ENCODE measurements around the gene ADGRG1.

ADGRG1 gene

DNA sequence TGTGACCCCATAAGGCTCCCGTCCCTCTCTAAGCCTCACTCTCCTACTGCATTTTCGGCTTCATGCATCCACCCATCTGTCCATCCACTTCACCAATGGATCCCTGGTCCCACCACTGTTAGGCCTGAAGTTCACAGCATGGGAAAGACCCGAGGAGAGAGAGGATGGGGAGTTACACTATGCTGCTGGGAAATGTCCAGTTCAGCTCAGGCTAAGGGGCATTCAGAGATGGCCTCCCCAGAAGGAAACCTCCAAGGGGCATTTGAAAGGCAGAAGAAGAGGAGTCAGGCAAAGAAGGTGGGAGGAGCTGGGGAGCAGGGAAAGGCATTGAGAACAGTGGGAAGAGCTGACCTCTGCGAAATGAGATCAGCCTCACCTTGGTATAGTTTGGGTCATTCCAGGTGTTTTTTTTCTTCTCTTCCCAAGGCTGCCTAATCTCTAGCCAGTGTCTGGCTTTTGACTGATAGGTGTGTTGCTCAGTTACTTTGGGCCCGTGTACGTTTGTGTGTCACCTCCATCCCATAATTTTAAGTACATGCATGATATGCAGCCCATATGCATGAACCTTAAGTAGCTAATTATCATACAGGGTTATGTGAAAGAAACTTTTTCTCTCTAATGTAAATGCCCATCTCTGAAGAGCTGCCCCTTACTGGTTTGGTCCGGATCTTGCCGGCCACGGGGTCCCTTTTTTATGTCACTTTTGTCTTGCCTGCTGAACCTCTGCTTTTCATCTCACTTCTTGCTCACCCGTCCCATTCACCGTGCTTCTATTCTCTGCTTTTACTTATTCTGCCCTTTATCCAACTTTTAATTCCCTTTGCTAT lies 54.6 kb downstream of the ADGRG1 start:
- no peak for DNase-seq (ENCODE audit: low read depth)

DNA sequence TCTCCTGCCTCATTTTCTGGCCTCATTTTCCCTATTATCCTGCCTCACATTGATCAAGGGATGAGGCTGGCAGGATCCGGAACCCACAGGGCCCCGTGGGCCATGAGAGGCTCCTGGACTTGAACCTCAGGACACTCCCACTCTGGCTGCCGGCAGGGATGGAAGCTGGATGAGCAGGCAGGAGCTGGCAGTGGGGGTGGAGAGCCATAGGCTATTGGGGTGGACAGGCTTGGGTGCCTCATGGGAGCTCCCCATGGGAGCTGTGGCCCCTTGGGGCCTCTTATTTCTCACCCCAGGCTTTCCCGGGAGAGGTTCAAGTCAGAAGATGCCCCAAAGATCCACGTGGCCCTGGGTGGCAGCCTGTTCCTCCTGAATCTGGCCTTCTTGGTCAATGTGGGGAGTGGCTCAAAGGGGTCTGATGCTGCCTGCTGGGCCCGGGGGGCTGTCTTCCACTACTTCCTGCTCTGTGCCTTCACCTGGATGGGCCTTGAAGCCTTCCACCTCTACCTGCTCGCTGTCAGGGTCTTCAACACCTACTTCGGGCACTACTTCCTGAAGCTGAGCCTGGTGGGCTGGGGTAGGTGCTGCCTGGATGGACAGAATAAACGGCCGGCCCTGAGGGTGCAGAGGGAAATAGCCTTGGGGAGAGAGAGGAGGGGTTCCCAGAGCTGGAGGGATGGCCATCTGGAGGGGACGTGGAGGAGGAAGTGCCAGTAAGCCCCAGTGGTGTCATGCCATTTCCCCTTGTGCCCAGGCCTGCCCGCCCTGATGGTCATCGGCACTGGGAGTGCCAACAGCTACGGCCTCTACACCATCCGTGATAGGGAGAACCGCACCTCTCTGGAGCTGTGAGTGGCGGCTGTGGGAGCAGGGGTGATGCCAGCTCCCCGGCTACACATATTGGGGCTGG lies 55.5 kb downstream of the ADGRG1 start:
- no peak for DNase-seq (ENCODE audit: low read depth)

DNA sequence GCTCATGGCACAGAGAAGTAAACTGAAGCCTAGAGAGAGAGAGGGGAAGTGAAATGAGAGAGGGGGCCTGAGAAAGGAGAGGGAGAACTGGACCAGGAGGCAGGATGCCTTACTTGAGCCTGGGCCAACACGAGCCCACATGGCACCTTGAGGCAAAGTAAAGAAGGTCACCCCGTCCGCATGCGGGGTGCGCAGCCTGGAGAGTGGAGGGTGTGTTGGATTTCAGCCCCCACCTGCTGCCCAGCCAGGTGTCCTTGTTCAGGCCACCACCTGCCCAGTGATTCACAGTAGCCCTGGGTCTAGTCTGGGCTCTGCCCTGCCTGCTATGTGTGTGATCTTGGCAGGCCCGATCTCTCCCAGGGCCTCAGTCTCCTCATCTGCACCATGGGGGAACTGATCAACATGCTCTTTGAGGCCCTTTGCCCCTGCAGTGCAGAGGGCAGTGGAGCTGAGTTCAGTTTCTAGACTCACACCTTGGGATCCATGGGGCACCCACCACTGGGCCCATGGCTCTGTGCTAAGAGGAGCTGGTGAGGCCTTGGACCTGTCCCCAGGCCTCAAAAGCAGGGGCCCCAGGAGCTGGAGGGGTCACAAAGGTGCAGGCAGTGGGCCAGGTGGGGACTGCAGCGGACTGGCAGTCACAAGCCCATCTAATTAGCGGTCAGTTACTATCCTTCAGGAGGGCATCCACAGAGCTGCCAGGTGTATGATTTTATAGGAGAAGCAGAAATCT lies 56.4 kb downstream of the ADGRG1 start:
- DNase-seq (ENCODE audit: low read depth): no peak

DNA sequence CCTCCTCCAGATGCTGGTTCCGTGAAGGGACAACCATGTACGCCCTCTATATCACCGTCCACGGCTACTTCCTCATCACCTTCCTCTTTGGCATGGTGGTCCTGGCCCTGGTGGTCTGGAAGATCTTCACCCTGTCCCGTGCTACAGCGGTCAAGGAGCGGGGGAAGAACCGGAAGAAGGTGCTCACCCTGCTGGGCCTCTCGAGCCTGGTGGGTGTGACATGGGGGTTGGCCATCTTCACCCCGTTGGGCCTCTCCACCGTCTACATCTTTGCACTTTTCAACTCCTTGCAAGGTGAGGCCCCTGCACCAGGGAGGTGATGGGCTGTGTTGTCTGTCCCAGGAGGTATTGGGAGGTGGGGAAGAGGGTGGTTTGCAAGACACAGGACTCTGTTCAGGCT lies 57.2 kb downstream of the ADGRG1 start:
- DNase-seq (ENCODE audit: low read depth): no peak

DNA sequence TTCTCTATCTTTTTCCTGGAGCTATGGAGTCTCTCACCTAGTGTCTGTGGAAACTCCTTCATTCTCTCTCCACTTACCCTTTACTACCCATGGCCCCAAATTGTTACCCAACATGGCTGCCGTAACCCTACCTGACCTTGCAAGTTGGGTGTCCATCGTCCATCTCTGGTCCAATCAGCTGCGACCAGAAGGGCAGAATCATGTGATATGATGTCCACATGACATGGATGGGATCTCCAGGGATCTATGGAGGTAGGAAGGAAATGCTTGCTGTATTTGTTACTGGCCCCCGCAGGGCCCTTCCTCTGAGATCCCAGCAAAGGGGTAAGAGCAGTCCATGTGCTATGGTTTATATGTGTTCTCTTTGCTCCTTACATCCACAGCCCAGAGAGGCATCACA lies 58.1 kb downstream of the ADGRG1 start:
- no peak for DNase-seq (ENCODE audit: low read depth)

DNA sequence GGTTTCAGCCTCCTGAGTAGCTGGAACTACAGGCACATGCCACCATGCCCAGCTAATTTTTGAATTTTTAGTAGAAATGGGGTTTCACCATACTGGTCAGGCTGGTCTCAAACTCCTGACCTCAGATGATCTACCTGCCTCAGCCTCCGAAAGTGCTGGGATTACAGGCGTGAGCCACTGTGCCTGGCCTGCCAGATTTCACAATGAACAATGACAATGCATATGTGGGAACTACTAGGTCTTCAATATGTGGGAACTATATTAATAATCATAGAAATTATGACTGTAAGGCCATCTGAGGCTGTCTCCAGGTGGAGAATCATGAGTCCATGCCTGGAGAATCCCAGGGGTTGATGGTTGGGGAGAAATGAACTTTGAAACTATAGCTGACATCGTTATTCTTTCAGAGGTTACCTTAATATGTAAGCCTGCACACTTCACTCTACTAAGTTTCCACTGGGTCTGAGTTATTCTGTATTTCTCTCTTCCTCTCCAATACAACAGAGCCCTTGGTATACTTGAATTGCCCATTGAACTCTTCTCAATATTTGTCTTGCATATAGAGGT lies 59.0 kb downstream of the ADGRG1 start:
- DNase-seq (ENCODE audit: low read depth): no peak

DNA sequence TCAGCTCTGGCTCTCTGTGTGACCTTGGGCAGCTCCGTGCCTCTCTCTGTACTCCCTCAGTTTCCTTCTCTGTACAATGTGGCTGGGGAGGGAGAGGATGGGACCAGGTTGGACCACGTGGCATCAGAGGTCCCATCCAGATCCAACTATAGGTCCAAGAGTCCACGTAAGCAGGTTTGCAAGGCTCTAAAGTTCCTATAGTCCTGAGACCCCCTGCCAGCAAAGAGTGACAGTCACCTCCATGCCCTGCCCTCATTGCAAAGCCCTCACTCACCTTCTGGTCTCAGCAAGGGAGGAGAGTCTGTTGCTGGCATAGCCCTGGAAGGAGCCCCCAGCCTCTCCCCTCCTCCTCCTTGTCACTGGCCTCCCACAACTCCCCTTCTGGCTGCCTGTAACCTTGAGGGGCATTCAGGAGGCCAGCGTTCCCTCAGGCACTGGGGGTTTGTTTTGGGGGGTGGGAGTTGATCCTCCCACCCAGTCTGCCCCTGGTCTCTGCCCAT lies 60.1 kb downstream of the ADGRG1 start:
- no peak for DNase-seq (ENCODE audit: low read depth)

DNA sequence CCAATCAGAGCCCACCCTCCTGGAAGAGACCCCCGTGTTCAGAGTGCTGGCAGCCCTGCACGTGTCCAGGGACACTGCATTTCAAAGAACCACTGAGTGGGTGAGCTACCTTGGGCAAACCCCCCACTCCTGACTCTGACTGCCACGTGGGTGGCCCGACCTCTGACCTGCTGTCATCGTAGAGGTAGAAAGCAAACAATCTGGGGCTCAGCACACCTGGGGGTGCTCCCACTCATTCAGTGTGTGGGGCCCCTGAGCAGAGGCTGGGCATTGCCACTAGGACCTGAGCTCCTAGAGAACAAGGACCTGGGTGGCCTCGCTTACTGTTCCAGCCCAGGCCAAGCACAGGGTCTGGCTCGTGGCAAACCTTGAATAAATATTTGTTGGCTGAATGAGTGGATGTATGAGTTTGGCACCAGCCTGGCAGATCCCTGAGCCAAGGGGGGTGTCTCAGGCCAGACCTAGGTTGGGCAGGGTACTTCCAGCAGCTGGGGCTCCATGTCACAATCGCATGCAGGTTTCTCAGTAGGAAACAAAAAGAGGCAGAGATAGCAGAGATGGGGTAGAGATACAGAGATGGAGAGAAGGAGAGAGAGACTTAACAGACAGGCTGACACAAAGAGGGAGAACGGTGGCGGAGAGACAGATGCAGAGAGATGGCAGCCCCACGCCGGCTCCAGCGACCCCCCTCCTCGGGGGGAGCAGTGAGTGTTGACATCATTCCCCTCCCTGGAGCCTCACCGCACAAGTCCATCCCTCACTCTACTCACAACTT lies 60.7 kb downstream of the ADGRG1 start:
- no peak for DNase-seq (ENCODE audit: low read depth)

DNA sequence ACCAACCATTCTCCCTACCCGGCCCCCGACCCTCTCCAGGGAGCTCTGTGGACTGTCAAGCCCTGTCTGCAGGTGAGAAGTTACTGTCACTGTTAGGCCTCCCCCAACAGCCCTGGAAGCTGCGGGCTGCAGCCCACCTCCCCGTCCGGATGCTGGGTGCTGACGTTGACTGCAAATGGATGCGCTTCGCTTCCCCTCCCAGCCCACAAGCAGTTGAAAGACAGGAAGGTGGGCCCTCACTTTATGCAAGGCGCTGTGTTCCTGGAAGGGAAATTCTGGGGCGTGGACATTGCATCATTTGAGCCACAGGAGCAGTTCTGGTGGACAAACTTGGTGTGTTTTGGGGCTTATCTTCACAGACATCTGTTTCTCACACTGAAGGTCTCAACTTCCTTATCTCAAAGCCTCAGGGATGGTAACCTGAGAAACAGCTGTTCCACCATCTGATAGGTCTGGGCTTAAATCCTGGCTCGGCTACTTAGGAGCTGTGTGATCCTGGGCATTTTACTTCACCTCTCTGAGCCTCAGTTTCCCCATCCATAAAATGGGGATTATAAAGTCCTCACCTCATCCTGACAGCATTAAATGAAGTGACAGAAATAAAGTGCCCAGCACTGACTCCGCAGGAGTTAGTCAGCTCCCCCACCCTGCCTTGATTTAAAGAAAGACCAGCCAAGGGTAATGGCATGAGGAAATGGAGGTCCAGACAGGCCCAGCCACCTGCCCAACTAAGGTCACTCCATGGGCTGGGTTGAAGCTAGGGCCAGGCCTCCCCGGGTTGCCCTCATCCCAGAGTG lies 61.5 kb downstream of the ADGRG1 start:
- peak; percentile 34 for DNase-seq (ENCODE audit: low read depth)

DNA sequence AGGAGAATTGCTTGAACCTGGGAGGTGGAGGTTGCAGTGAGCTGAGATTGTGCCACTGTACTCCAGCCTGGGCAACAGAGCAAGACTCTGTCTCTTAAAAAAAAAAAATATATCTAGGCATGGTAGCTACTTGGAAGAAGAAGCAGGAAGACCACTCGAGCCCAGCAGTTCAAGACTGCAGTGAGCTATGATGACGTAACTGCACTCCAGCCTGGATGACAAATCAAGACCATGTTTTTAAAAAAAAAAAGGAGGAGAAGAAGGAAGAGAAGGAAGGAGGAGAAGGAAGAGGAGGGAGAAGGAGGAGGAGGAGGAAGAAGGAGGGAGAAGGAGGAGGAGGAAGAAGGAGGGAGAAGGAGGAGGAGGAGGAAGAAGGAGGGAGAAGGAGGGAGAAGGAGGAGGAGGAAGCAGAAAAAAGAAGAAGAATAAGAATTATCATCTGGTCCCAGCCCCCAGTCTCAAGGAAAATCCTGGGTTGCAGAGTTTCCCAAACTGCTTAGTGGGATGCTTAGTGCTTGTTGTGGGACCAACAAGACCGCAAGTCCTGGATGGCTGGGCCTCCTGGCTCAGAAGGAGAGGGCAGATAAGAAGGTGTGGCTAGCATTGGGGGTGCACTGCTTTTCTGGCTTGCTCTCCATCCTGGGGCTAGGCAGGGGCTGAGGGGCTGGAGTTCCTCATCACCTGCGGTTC lies 62.5 kb downstream of the ADGRG1 start:
- no peak for DNase-seq (ENCODE audit: low read depth)

DNA sequence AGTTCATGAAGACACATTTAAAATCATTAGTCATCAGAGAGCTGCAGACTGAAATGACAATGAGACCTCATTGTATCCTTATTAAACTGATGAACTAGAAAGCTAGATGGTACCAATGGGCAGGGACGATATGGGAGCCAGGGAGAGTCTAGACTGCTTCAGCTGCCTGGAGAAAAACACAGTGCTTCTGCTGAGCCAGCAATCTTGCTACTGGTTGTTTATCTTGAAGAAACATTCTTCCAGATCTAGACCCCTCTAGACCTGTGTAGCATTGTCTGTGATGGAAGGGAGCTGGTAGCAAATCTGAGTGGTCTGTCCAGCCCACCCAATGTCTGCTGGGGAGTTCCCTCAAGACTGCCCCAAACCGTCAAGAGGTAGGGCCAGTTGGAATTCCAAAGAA lies 64.2 kb downstream of the ADGRG1 start:
- no peak for DNase-seq (ENCODE audit: low read depth)

DNA sequence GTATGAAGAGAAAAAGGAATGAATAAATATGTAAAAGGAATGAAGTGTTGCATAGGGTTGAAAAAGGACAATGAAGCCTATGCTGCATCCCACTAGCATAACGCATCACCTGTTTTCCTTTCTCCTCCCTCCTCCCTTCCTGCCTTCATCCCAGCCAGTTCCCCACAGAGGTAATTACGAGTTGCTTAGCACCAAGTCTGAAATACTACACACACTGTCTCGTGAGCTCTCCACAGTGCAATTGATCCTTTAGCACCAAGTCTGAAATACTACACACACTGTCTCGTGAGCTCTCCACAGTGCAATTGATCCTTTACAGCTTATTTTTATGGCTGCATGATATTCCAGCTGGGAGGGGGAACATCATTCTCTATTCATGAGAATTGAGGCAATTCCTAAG lies 65.1 kb downstream of the ADGRG1 start:
- DNase-seq (ENCODE audit: low read depth): no peak

DNA sequence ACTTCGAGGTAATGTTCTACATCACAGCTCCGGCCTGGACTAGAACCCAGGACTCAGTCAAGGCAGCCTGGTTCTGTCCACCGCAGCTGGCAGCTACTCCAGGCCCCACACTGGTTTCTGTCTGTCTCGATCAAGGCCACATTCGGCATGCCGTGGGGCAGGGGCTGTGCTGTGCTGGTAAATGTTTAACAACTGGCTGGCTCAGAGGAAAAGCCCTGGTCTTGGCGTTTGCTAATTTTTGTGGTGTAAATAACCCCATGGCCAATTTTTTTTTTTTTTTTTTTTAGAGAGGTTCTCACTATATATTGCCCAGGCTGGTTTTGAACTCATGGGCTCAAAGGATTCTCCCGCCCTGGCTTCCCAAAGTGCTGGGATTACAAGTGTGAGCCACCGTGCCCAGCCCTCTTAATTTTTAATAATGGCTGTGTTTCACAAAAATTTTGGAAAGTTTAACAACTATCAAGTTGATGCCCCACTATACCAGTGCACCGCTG lies 65.8 kb downstream of the ADGRG1 start:
- DNase-seq (ENCODE audit: low read depth): no peak

DNA sequence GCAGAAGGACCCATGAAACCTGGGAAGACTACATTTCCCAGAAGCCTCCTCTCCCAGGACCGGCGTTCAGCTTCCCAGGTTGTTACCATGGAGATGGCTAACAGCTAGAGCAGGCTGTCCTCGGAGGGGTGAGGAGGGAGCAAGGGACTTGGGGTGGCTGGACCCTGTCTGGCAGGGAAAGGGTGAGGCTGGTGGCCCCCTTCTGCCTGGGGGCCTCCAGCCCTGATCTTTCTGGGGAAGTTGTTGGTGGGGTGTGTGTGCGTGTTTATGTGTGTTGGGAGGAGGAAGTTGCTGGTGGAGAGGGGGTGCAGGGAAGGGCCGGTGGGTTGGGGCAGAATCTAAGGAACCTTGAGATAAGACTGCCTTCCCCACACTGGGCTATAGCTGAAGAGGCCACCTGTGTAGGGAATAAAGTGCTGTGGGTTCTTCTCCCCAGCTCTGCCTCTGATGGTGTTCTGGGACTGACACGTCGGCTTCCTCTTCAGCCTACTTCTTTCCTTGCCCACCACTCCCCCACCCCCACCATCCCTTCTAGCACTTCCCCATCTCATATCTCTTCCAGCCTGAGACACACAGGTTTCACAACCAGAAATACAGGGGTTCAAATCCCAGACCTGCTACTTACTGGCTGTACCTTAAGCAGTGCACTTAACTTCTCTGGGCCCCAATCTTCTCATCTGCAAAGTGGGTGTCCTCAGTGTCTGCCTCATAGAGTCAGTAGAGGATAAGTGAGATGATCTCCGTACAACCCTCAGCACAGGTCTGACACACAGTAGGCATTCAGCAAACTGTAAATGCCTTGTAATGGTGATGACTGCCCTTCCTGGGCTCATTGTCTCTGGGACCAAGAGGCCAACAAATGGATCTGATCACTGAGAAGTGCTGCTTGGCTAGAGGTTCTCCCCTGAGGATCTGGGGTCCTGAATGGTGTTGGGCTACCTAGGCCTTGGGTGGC lies 66.6 kb downstream of the ADGRG1 start, which contains the start of gene DRC7:
DRC7 (plus strand) TSS at position 82 of the 955 bp plus-strand sequence. CDS start 3,144 bp downstream, outside the sequence.
- peak; percentile 57 for DNase-seq (ENCODE audit: low read depth)

DNA sequence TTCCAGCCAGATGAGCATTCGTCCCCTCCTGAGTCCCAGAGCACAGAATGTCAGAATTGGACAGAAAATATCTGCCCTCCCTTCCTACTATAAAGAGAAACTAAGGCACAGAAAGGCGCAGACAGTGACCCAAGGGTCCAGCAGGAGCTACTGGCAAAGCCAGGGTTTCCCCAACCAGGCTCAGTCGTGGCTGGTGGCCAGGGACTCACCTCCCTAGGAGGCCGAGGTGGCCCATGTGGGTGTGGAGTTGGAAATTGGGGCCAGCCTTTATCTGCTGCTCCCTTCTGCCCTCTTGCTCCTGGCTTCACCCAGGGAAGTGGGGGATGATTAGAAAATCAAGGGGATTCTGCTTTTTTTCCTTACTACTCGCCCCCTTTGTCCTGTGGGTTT lies 67.2 kb downstream of the ADGRG1 start:
- no peak for DNase-seq (ENCODE audit: low read depth)

DNA sequence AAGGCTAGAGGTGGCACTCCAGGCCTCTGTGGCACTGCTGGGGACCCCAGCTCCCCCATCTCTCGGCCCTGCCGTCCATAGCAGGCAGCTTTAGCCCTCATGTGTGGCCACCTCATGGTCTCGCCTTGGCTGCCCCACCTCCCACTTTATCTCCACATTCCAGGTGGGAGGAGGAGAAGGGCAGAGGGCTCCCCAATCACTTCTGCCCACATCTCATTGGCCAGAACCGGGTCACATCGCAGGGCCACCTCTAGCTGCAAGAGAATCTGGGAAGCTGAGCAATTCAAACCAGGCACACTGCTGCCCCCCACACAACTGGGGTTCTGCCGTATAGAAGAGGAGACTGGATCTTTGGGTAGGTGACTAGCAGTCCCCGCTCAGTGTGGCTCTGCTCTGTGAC lies 67.8 kb downstream of the ADGRG1 start:
- DNase-seq (ENCODE audit: low read depth): no peak

DNA sequence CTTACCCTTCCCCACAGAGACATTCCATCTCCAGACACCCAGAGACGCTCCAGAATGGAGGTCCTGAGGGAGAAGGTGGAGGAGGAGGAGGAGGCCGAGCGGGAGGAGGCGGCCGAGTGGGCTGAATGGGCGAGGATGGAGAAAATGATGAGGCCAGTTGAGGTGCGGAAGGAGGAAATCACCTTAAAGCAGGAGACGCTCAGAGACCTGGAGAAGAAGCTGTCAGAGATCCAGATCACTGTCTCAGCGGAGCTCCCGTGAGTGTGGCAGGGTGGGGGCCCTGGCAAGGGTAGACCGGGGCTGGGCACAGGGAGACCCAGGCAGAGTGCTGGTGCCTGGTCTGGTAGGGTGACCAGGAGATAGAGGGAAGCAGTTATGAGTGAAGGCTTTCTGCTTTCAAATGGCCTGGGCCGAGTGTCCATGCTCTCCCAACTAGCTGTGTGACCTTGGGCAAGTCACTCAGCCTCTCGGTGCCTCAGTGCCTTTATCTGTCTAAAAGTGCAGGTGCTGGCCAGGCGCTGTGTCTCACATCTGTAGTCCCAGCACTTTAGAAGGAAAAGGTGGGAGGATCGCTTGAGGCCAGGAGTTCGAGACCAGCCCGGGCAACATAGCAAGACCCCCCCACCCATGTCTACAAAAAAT lies 69.6 kb downstream of the ADGRG1 start:
- no peak for DNase-seq (ENCODE audit: low read depth)

Data from iris pigment epithelial cell (primary cell).